ENCODE data around the gene VIPR1.

Gene VIPR1

GRCh38 chr3:42519568-42519962 is 17.1 kb downstream of the VIPR1 start:
- H3K4me3 ChIP-seq (replicated peaks; ENCODE audit: low read depth, low read length) = no peak overlapping the region
- no peak for TF ChIP-seq CTCF (IDR thresholded peaks at IDR 0.05; ENCODE audit: low read depth, low read length, missing control alignments)
- no peak for DNase-seq (ENCODE audit: extremely low read depth, low read depth)

- no peak for TF ChIP-seq CTCF (IDR thresholded peaks at IDR 0.05; ENCODE audit: low read depth, low read length, missing control alignments)
- DNase-seq (ENCODE audit: extremely low read depth, low read depth) = no peak
- H3K4me3 ChIP-seq (replicated peaks; ENCODE audit: low read depth, low read length) = no peak overlapping the region
Observed at GRCh38 chr3:42520336-42520735, 17.9 kb downstream of the VIPR1 start.

GRCh38 chr3:42520906-42521305 is 18.5 kb downstream of the VIPR1 start:
- no peak overlapping the region for H3K4me3 ChIP-seq (replicated peaks; ENCODE audit: low read depth, low read length)
- TF ChIP-seq CTCF (IDR thresholded peaks at IDR 0.05; ENCODE audit: low read depth, low read length, missing control alignments) = no peak
- DNase-seq (ENCODE audit: extremely low read depth, low read depth) = no peak

GRCh38 chr3:42524751-42525150 is 22.3 kb downstream of the VIPR1 start:
- TF ChIP-seq CTCF (IDR thresholded peaks at IDR 0.05; ENCODE audit: low read depth, low read length, missing control alignments) = no peak
- no peak overlapping the region for H3K4me3 ChIP-seq (replicated peaks; ENCODE audit: low read depth, low read length)
- DNase-seq (ENCODE audit: extremely low read depth, low read depth) = no peak

- no peak for DNase-seq (ENCODE audit: extremely low read depth, low read depth)
- H3K4me3 ChIP-seq (replicated peaks; ENCODE audit: low read depth, low read length) = no peak overlapping the region
- TF ChIP-seq CTCF (IDR thresholded peaks at IDR 0.05; ENCODE audit: low read depth, low read length, missing control alignments) = no peak
Observed at GRCh38 chr3:42525212-42525611, 22.8 kb downstream of the VIPR1 start.

GRCh38 chr3:42525736-42526345 is 23.4 kb downstream of the VIPR1 start:
- DNase-seq (ENCODE audit: extremely low read depth, low read depth) = no peak
- no peak for TF ChIP-seq CTCF (IDR thresholded peaks at IDR 0.05; ENCODE audit: low read depth, low read length, missing control alignments)

More at GRCh38 chr3:42525736-42526345, 23.4 kb downstream of the VIPR1 start:
- no peak overlapping the region for H3K4me3 ChIP-seq (replicated peaks; ENCODE audit: low read depth, low read length)

All from HFF-Myc (cell line).